ENCODE results near the gene AQP11.

- TF ChIP-seq CTCF (conservative IDR thresholded peaks at IDR 0.05; ENCODE audit: low read depth, low read length) = no peak
- TF ChIP-seq EZH2phosphoT487 (IDR thresholded peaks at IDR 0.05; ENCODE audit: borderline replicate concordance, low read length) = no peak
These were observed 42.5 kb upstream of the AQP11 start for GRCh38 chr11:77547047-77547836.
